Left ventricle myocardium inferior (tissue), 1 donor: ENCODE measurements around the gene ZNF787. TPM values are rescaled to one million over a fixed set of nuclear protein-coding genes. Genes with fewer than 3 reads are reported as not detected.

Source experiments
- DNase-seq: peaks from one replicate; pipeline ENCODE4 v3.0.0-alpha.2; 2020
- H3K27ac ChIP-seq: fragments of 200-600 bp; replicated peaks from 2 replicates; pipeline ENCODE4 v1.8.0; 2021
- H3K27me3 ChIP-seq: fragments of 200-600 bp; 2 replicates; pipeline ENCODE4 v1.8.0; 2021; ENCODE audit warnings: low read depth
- H3K36me3 ChIP-seq: fragments of 200-600 bp; 2 replicates; pipeline ENCODE4 v1.8.0; 2021
- H3K4me1 ChIP-seq: fragments of 200-600 bp; 2 replicates; pipeline ENCODE4 v1.8.0; 2021
- H3K4me3 ChIP-seq: fragments of 200-600 bp; 2 replicates; pipeline ENCODE4 v1.8.0; 2021; ENCODE audit warnings: mild to moderate bottlenecking, moderate library complexity
- H3K9me3 ChIP-seq: fragments of 200-600 bp; replicated peaks from 2 replicates; pipeline ENCODE4 v1.8.0; 2021
- intact Hi-C: fragments of 100-400 bp; cut with micrococcal nuclease; formaldehyde crosslinking; loops from one replicate; pipeline ENCODE4 v1.11.0; 2022
- total RNA-seq: library from RNA; stranded (reverse); fragmentation: NEBNext Ultra II Directional; extraction: Animal tissue kit (Norgen Biotek cat#: 25700); gene quantifications from one replicate; pipeline ENCODE4 v1.2.1, GENCODE V29; 2021
- TF ChIP-seq, protein P1 (sequence below): fragments of 200-600 bp; IDR thresholded peaks from 2 replicates; pipeline ENCODE4 v1.8.0; 2021; ENCODE audit warnings: antibody characterized with exemption, mild to moderate bottlenecking, borderline replicate concordance
- donor health status: DM: no; HTN: yes; CAD: no; lungs with severe emphysema.

The ZNF787 gene
- total RNA-seq, 1 donor from 2014 or later: 31.8 TPM

DNA sequence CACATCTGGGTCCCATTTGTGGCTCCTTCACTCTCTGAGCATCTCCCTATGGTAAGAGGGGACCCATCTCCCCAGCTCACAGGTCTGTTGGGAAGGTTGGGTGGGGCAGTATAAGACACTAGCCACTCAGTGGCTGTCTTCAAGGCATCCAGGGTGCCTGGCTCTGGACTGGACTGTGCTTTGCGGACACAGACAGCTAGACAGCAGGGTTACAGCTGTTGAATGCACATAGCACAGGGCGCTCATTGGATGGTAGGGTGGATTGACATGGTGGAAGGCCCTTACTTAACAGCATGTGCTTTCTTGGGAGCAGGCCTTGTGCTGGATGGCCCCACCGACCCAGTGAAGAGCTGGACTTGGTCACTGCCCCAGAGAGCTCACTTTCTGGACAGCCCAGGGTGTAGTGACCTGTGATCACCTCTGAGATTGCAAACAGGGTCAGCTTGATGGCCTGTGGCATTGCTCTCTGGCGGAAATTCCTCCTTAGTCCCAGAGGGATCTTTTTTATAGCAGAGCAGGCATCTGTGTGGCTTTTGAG lies 21.9 kb upstream of the ZNF787 start:
- Histone ChIP-seq H3K4me1 (peaks cover 23% of the 10 kb centered on the region), H3K27ac (no peak overlapping the region), H3K27me3 (no peaks in the 10 kb centered on the region), H3K36me3 (peaks cover 15% of the 10 kb centered on the region), H3K4me3 (no peak overlapping the region), H3K9me3 (no peaks in the 10 kb centered on the region)
- TF ChIP-seq, protein P1, sequence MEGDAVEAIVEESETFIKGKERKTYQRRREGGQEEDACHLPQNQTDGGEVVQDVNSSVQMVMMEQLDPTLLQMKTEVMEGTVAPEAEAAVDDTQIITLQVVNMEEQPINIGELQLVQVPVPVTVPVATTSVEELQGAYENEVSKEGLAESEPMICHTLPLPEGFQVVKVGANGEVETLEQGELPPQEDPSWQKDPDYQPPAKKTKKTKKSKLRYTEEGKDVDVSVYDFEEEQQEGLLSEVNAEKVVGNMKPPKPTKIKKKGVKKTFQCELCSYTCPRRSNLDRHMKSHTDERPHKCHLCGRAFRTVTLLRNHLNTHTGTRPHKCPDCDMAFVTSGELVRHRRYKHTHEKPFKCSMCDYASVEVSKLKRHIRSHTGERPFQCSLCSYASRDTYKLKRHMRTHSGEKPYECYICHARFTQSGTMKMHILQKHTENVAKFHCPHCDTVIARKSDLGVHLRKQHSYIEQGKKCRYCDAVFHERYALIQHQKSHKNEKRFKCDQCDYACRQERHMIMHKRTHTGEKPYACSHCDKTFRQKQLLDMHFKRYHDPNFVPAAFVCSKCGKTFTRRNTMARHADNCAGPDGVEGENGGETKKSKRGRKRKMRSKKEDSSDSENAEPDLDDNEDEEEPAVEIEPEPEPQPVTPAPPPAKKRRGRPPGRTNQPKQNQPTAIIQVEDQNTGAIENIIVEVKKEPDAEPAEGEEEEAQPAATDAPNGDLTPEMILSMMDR: no peak
- no peak for DNase-seq
- intact Hi-C loops: no loop called here

DNA sequence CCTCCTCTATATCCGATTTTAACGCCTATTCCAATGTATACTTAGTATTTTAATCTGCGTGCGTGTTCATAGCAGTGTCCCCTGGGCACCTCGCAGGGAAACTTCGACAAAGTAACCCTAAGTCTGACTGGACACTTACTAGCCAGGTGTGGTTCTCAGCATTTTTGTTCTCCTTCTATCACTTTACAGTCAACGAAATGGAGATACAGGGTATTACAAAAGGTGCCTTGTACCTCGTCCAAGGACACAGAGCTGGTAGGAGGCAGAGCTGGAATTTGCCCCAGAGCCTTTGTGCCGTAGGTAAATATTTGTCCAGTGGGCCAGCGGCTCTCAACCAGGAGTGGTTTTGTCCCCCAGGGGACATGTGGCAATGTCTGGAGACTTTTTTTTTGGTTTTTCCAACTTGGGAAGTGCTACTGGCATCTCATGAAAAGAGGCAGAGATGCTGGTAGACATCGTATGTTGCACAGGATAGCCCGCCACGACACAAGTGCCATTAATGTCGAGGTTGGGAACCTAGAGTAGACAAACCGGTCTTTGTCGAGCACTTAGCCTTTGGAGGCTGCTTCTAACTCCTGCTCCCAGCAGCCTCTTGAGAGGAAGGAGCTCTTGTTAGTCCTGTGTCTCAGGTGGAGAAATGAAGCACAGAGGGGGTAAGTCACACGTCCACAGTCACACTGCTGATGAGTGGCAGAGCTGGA lies 21.1 kb upstream of the ZNF787 start:
- TF ChIP-seq, protein P1: no peak
- intact Hi-C loops: no loop called here
- H3K4me3 ChIP-seq: peak overlapping the region; percentile 81
- H3K36me3 ChIP-seq: peaks cover 9% of the 10 kb centered on the region
- no peak for DNase-seq
- peaks cover 23% of the 10 kb centered on the region for H3K4me1 ChIP-seq
- H3K27ac ChIP-seq: peak overlapping the region; percentile 91
- H3K27me3 ChIP-seq: no peaks in the 10 kb centered on the region
- no peaks in the 10 kb centered on the region for H3K9me3 ChIP-seq

DNA sequence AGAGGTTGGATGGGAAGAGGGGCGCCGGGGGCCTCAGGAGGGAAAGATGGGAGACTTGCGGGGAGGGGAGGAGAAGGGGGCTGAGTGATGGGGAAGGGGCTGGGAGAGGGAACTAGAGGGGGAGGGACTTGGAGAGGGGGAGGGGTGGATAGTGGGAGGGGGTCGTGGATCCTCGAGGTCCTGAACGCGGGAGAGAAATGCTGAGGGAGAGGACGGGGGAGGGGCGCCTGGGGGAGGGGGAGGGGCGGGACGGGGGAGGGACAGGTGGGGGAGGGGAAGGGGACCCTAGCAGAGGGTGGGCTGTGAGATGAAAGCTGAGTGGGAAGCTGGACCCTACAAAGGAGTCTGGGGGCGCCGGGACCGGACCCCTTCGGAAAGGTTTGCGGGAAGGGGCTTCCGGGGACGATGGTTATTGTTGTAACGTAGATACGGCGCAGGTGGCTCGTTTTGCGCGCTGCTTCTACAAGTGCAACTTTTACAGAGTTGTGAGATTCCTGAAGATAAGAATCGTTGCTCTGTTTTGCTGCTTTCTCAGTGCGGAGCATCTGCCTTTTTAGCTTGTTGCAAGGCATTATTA lies 20.4 kb upstream of the ZNF787 start:
- Histone ChIP-seq H3K9me3 (no peaks in the 10 kb centered on the region), H3K27ac (peak overlapping the region; percentile 91), H3K4me1 (peaks cover 23% of the 10 kb centered on the region), H3K36me3 (peaks cover 3% of the 10 kb centered on the region), H3K4me3 (peak overlapping the region; percentile 81), H3K27me3 (no peaks in the 10 kb centered on the region)
- TF ChIP-seq, protein P1: no peak
- no peak for DNase-seq
- intact Hi-C loops: no loop called here

DNA sequence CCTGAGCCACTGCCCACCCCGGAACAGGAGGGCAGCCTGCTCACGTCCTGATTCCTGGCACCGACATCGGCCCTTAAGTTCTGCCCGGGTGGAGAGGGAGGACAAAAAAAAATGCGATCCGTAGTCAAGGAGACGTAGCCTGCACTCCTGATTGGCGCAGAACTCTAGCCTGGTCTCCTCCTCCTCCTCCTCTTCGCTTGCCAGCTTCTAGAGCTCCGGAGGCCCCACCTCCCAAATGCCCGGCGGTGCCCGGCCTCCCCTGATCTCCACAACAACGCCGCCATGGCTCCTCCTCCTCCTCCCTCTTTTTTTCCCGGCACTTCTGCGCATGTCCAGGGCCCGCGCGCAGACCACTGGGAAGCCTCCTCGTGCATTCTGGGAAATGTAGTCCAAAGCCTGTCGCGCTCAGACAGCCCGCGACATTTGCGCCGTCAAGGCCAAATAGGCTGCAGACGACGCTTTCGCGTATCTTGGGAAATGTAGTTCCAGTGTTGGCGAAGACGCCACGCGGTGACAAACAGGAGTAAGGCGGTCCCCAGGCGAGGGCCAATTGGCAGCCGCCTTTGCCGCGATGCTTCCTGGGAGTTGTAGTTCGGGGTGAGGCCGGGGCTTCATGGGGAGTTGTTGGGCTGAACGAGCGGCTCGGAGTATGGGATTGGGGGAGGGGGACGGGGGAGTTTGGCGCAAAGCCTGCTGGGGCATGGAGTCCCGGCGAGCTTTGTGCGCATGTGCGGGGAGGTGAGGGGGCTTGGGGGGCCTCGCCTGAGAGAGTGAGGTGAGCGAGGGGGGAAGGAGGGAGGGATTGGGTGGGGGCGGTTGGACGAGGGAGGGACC lies 19.7 kb upstream of the ZNF787 start, which contains the start of gene ZNF444:
Gene ZNF444, plus strand, starts transcription at position 705 of the 834 bp plus-strand sequence. CDS start 5,625 bp downstream, outside the sequence.
- TF ChIP-seq, protein P1: no peak
- no peaks in the 10 kb centered on the region for H3K27me3 ChIP-seq
- peaks cover 23% of the 10 kb centered on the region for H3K4me1 ChIP-seq
- intact Hi-C loops: no loop called here
- DNase-seq: peak; percentile 98
- peak within 1 kb of the TSS; percentile 81 for H3K4me3 ChIP-seq
- peak within 1 kb of the TSS; percentile 91 for H3K27ac ChIP-seq
- H3K9me3 ChIP-seq: no peaks in the 10 kb centered on the region
- H3K36me3 ChIP-seq: no peaks in the 10 kb centered on the region

DNA sequence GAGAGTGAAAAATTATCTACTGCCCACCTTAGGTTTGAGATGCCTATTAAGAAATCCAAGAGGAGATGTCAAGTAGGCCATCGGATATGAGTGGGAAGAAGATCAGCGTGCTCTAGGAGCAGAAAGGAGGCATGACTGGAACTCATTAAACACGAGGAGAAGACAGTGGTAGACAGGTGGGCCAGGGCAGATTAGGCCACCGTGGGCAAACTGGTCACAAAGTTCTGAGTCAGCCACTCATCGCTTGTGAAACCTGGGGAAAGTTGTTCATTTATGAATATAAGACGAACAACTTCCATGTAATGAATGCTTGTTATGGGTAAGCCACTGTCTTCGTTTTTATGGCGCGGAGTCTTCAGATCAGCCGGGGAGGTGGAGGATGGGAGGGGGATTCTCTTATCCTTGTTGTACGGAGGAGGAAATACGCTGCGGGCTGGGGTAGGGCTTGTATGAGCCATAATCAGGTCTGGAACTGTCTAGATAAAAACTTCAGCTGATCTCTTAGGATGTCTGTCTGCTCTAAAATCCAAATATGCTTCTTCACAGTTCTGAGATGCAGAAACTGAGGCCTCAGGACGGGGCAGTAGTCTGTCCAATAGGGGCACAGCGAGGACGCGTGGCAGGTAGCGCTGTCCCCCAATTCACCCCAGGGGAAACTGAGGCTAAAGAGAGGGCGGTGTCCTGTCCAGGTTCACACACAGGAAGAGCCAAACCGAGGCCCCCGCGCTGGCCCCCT lies 18.9 kb upstream of the ZNF787 start:
- peak overlapping the region; percentile 91 for H3K27ac ChIP-seq
- TF ChIP-seq, protein P1: no peak
- H3K4me3 ChIP-seq: peak overlapping the region; percentile 81
- H3K4me1 ChIP-seq: peaks cover 23% of the 10 kb centered on the region
- no peaks in the 10 kb centered on the region for H3K36me3 ChIP-seq
- no peak for DNase-seq
- intact Hi-C loops: no loop called here
- H3K27me3 ChIP-seq: no peaks in the 10 kb centered on the region
- H3K9me3 ChIP-seq: no peaks in the 10 kb centered on the region
